ENCODE results near the gene HEXD.

The HEXD gene

GRCh38 chr17:82382933-82383255, 35.3 kb upstream of the HEXD start:
- no peak for DNase-seq

- no peak for DNase-seq
Observed at GRCh38 chr17:82383411-82383810, 34.7 kb upstream of the HEXD start.

- DNase-seq, result peak; percentile 37
Observed at GRCh38 chr17:82384051-82384729, 34.0 kb upstream of the HEXD start.

- DNase-seq, result no peak
Observed at GRCh38 chr17:82384730-82385481, 33.2 kb upstream of the HEXD start.

- DNase-seq, result no peak
Observed at GRCh38 chr17:82385559-82386254, 32.4 kb upstream of the HEXD start.

- no peak for DNase-seq
Observed at GRCh38 chr17:82386255-82386831, 31.8 kb upstream of the HEXD start.

GRCh38 chr17:82386881-82387704, 31.1 kb upstream of the HEXD start:
- DNase-seq, result no peak

GRCh38 chr17:82387705-82388106, 30.4 kb upstream of the HEXD start:
- no peak for DNase-seq

GRCh38 chr17:82388223-82388921, 29.8 kb upstream of the HEXD start:
- no peak for DNase-seq

- no peak for DNase-seq
Observed at GRCh38 chr17:82388922-82389283, 29.2 kb upstream of the HEXD start.

- no peak for DNase-seq
Observed at GRCh38 chr17:82389379-82389778, 28.8 kb upstream of the HEXD start.

GRCh38 chr17:82390015-82390859, 27.9 kb upstream of the HEXD start:
- DNase-seq, result no peak

- no peak for DNase-seq
Observed at GRCh38 chr17:82390860-82391435, 27.2 kb upstream of the HEXD start.

GRCh38 chr17:82391496-82392066, 26.6 kb upstream of the HEXD start:
- no peak for DNase-seq

- no peak for DNase-seq
Observed at GRCh38 chr17:82392209-82392920, 25.8 kb upstream of the HEXD start.

GRCh38 chr17:82392941-82393340, 25.2 kb upstream of the HEXD start:
- DNase-seq, result no peak

- DNase-seq, result no peak
Observed at GRCh38 chr17:82394278-82394677, 23.9 kb upstream of the HEXD start.

- DNase-seq, result no peak
Observed at GRCh38 chr17:82396601-82397435, 21.3 kb upstream of the HEXD start.
